ENCODE data around the gene IL1RL2.

DNA sequence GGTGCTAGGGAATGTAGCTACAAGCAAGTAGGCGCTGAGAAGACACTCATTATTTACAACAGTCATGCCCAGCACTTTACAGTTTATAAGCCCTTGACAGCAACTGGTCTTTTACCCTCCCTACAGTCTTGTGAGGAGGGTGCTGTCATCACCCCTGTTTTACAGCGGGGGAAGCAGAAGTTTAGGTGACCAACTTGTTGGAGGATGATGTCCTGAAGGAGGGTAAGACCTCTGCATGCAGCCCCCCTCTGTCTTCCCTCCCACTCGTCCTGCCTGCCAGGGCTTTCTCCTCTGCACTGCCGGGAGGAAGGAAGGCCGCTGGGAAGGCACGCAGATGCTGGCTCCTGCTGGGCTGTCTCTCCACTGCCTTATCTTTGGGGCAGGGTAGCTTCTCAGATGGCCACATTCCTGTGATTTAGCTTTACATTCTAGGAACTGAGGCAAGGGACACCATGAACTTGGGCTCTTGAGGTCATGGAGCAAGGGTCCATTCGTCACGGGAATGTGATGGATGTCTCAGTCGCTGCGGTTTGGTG, 43.3 kb upstream of the IL1RL2 start:
- TF ChIP-seq SUZ12 (IDR thresholded peaks at IDR 0.05; ENCODE audit: extremely low read depth, insufficient read depth, insufficient read length) (no peak), ZNF274 (IDR thresholded peaks at IDR 0.05; ENCODE audit: low read depth, low read length) (no peak)
